HCT116 (cell line): ENCODE measurements around the gene SLC2A1.

Experiments
- ATF3 ChIP-seq: IDR thresholded peaks from 2 replicates; pipeline ENCODE4 v1.6.1; 2012
- MAX ChIP-seq: IDR thresholded peaks from 2 replicates; pipeline ENCODE4 v1.6.1; 2012
- POLR2A ChIP-seq: IDR thresholded peaks from 2 replicates; pipeline ENCODE4 v1.7.0; 2011; ENCODE audit warnings: borderline replicate concordance; ENCODE audit not compliant: insufficient read depth, insufficient read length; ENCODE audit errors: extremely low read depth
- POLR2AphosphoS5 ChIP-seq: IDR thresholded peaks from 2 replicates; pipeline ENCODE4 v1.6.1; 2011; ENCODE audit warnings: mild to moderate bottlenecking, low read depth, low read length, moderate library complexity
- TF ChIP-seq, protein P1 (sequence below), 3 experiments: fragments of 200-600 bp in 1 of 3; sonication (generic) in 1 of 3; IDR thresholded peaks in 2 of 3; conservative IDR thresholded peaks in 1 of 3; 2 replicates each; pipeline ENCODE4 v1.5.1; 2012 to 2017; ENCODE audit warnings: low read depth in 2 of 3, low read length in 2 of 3, antibody characterized with exemption in 1 of 3, borderline replicate concordance in 1 of 3, control low read depth in 1 of 3, mild to moderate bottlenecking in 1 of 3, mixed read lengths in 1 of 3, mixed run types in 1 of 3, moderate library complexity in 1 of 3; ENCODE audit not compliant: insufficient read depth in 1 of 3

DNA sequence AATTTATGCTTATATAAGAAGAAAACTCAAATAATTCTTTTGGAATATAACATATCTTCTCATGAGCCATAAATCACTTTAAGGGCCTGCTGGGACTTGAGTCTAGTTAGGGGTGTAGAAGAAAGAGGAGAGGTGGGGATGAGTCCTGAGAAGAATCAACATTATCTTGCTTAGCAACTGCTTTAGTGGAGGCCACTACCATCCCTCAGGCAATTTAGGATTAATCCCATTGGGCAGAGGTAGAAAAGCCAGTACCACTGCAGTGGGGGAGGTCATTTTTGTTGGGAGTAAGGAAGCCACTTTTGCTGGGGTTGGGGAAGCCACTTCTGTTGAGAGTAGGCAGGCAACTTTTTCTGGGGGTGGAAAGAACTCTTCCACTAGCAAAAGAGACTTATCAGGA is 47.7 kb downstream of the SLC2A1 start:
- TF ChIP-seq MAX (no peak), POLR2A (no peak), POLR2AphosphoS5 (no peak), ATF3 (no peak)
- TF ChIP-seq, protein P1, sequence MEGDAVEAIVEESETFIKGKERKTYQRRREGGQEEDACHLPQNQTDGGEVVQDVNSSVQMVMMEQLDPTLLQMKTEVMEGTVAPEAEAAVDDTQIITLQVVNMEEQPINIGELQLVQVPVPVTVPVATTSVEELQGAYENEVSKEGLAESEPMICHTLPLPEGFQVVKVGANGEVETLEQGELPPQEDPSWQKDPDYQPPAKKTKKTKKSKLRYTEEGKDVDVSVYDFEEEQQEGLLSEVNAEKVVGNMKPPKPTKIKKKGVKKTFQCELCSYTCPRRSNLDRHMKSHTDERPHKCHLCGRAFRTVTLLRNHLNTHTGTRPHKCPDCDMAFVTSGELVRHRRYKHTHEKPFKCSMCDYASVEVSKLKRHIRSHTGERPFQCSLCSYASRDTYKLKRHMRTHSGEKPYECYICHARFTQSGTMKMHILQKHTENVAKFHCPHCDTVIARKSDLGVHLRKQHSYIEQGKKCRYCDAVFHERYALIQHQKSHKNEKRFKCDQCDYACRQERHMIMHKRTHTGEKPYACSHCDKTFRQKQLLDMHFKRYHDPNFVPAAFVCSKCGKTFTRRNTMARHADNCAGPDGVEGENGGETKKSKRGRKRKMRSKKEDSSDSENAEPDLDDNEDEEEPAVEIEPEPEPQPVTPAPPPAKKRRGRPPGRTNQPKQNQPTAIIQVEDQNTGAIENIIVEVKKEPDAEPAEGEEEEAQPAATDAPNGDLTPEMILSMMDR (IDR thresholded peaks at IDR 0.05 in 2 of 3, conservative IDR thresholded peaks at IDR 0.05 in 1 of 3; ENCODE audit: borderline replicate concordance in 1 of 3, insufficient read depth in 1 of 3, low read depth in 2 of 3, low read length in 2 of 3) = no peak
